ENCODE data around the gene CACNA1H.

- no peak for TF ChIP-seq CTCF (IDR thresholded peaks at IDR 0.05 in 2 of 3, conservative IDR thresholded peaks at IDR 0.05 in 1 of 3; ENCODE audit: insufficient read depth in 2 of 3, low read depth in 1 of 3, low read length in 3 of 3)
- no peak for TF ChIP-seq PHTF2 (CRISPR knock-in tag; IDR thresholded peaks at IDR 0.05)
- no peak for TF ChIP-seq ZFP91 (CRISPR knock-in tag; IDR thresholded peaks at IDR 0.05)
- no peak for TF ChIP-seq MAX (CRISPR knock-in tag; IDR thresholded peaks at IDR 0.05)
- TF ChIP-seq POLR2AphosphoS5 (IDR thresholded peaks at IDR 0.05; ENCODE audit: control insufficient read depth, insufficient read depth, low read depth, low read length), result no peak
- TF ChIP-seq CHD7 (IDR thresholded peaks at IDR 0.05; ENCODE audit: low read depth, low read length), result no peak
- no peak for TF ChIP-seq KAT2B (IDR thresholded peaks at IDR 0.05; ENCODE audit: low read depth, low read length)
- no peak for TF ChIP-seq TCF7 (IDR thresholded peaks at IDR 0.05; ENCODE audit: borderline replicate concordance)
- TF ChIP-seq EP300 (IDR thresholded peaks at IDR 0.05; ENCODE audit: low read length), result no peak
- no peak for TF ChIP-seq PHF8 (IDR thresholded peaks at IDR 0.05; ENCODE audit: borderline replicate concordance, low read length)
- TF ChIP-seq OTX1 (CRISPR knock-in tag; IDR thresholded peaks at IDR 0.05), result no peak
- no peak for TF ChIP-seq RREB1 (CRISPR knock-in tag; IDR thresholded peaks at IDR 0.05)
These were observed 35.0 kb upstream of the CACNA1H start for GRCh38 chr16:1117926-1118325.

Data from K562 (cell line).